Glutamatergic neuron (in vitro differentiated cells): ENCODE data around the gene C5orf24. TPM values are rescaled to one million over a fixed set of nuclear protein-coding genes. Genes with fewer than 3 reads are reported as not detected.

ENCODE experiments used
- DNase-seq: peaks from one replicate; pipeline ENCODE4 v3.0.0; 2022
- H3K27ac Mint-ChIP-seq: one replicate; pipeline ENCODE4 v1.8.0; 2020; ENCODE audit warnings: mild to moderate bottlenecking, mixed read lengths, inconsistent platforms; ENCODE audit not compliant: unreplicated experiment
- H3K27me3 Mint-ChIP-seq: one replicate; pipeline ENCODE4 v1.8.0; 2020; ENCODE audit warnings: mild to moderate bottlenecking, moderate library complexity, mixed read lengths, inconsistent platforms; ENCODE audit not compliant: unreplicated experiment
- H3K36me3 Mint-ChIP-seq: one replicate; pipeline ENCODE4 v1.8.0; 2020; ENCODE audit warnings: mild to moderate bottlenecking, mixed read lengths, inconsistent platforms; ENCODE audit not compliant: unreplicated experiment
- H3K4me1 Mint-ChIP-seq: one replicate; pipeline ENCODE4 v1.8.0; 2020; ENCODE audit warnings: mild to moderate bottlenecking, low read depth, mixed read lengths, inconsistent platforms; ENCODE audit not compliant: unreplicated experiment
- H3K4me3 Mint-ChIP-seq: one replicate; pipeline ENCODE4 v1.8.0; 2020; ENCODE audit warnings: mild to moderate bottlenecking, mixed read lengths, inconsistent platforms; ENCODE audit not compliant: unreplicated experiment
- H3K9me3 Mint-ChIP-seq: one replicate; pipeline ENCODE4 v1.8.0; 2020; ENCODE audit warnings: mild to moderate bottlenecking, moderate library complexity, mixed read lengths, inconsistent platforms; ENCODE audit not compliant: unreplicated experiment
- CTCF ChIP-seq: fragments of 200-600 bp; sonication (generic); IDR thresholded peaks from one replicate; pipeline ENCODE4 v1.5.0; 2021; ENCODE audit not compliant: partially characterized antibody, unreplicated experiment
- total RNA-seq: library from RNA; stranded (reverse); fragmentation: NEBNext Ultra II Directional; extraction: Animal tissue kit (Norgen Biotek cat#: 25700); gene quantifications from one replicate; pipeline ENCODE4 v1.2.1, GENCODE V29; 2021; ENCODE audit not compliant: unreplicated experiment

The C5orf24 gene
- total RNA-seq, 1 donor from 2014 or later, result 43.2 TPM

DNA sequence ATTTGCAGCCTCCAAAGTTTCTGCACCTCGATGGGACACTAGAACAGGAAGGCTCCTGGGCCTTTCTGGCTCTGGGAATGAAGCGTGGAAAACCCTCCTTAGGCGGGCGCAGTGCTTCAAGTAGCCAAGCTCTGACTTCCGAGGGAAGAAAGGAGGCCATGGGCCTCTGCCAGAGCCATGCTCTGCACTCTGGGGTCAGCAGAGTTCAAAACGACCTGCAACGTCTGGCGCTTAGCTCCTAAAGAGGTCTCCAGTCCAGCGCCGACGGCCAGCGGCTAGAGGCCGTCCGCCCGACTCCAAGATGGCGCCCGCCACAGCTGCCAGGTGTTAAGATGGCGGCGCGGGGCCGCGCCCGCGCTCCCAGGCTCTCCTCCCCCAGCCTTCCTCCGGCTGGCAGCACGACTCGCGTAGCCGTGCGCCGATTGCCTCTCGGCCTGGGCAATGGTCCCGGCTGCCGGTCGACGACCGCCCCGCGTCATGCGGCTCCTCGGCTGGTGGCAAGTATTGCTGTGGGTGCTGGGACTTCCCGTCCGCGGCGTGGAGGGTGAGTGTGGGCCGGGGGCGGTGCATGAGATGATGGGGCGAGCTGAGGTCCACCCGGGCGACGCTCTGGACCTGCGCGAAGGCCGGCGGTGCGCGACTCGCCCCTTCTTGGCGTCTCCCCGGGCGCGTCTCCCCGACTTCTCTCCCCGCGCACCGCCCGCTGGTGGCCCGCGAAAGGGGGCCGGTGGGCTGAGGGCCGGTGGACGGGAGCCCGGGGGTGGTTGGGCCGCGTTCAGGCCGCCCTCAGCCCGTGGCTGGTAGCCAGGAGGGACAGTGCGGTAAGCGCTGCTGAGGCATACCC lies 28.4 kb downstream of the C5orf24 start, which contains the start of gene TXNDC15:
TXNDC15 (plus strand) TSS at position 385 of the 844 bp plus-strand sequence; CDS start at position 442, 57 bp downstream.
- peak; percentile 91 for DNase-seq
- Mint-ChIP-seq H3K27me3 (peaks cover 9% of the 10 kb centered on the region), H3K27ac (peak within 1 kb of the TSS; percentile 97), H3K4me1 (peaks cover 7% of the 10 kb centered on the region), H3K4me3 (peak within 1 kb of the TSS; percentile 97), H3K9me3 (peaks cover 3% of the 10 kb centered on the region), H3K36me3 (no peaks in the 10 kb centered on the region)
- TF ChIP-seq CTCF, result no peak

DNA sequence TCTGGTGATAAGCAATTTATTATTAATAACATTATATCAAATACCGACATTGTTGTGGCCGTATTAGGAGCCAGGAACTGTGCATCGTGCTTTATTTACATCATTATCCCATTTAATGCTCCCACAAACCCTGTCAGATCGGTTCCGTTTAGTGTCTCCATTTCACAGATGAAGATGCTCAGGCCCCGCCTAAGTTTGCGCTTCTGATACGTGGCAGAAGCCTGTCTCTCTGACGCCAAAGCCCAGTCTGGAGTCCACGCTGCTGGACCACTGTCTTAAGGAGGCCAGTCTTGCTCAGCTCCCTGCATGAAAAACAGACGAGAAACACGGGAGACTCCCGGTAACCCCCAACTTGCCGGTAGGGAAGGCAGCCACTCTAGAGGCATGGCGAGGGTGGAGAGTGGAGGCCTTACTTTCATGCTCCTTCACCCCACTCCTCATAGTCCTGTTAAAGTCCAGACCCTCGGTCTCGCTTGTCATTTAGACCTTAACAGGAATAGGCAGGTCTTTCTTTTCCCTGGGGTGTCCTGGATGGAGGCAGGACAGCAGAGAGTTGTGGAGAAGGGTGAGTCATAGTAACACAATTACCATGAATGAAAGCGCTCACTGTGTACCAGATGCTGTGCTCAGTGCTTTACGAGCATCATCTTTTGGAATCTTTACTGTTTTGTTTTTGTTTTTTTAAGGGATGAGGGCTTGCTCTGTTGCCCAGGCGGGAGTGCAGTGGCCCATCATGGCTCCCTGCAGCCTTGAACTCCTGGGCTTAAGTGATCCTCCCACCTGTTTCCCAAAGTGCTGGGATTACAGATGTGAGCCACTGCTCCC lies 29.3 kb downstream of the C5orf24 start:
- Mint-ChIP-seq H3K9me3 (peaks cover 3% of the 10 kb centered on the region), H3K36me3 (no peaks in the 10 kb centered on the region)
- peak; percentile 50 for DNase-seq

DNA sequence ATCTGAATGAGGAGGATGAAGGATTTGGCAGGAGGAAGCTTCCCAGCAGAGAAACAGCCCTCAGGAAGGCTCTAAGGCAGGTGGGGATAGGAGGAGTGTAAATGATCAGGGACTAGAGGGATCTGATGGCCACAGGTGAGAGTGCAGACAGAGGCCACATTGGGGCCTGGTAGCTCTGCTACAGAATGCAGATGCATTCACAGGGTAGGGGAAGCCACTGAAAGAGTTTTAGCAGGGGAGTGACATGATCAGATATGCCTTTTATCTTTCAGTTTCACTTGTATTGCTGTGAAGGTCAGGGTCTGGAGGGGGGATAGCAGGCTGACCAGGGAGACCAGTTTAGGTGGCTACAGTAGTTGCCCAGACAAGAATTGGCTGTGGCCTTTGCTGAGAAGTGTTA lies 31.4 kb downstream of the C5orf24 start:
- Mint-ChIP-seq H3K27ac (no peak overlapping the region), H3K36me3 (no peaks in the 10 kb centered on the region), H3K9me3 (peaks cover 3% of the 10 kb centered on the region), H3K4me1 (peaks cover 12% of the 10 kb centered on the region), H3K27me3 (peaks cover 9% of the 10 kb centered on the region), H3K4me3 (no peak overlapping the region)
- TF ChIP-seq CTCF, result no peak
- DNase-seq, result no peak

More for the DNA sequence above, 29.3 kb downstream of the C5orf24 start:
- Mint-ChIP-seq H3K27me3 (peaks cover 9% of the 10 kb centered on the region), H3K27ac (peak overlapping the region; percentile 97), H3K4me3 (peak overlapping the region; percentile 97), H3K4me1 (peaks cover 8% of the 10 kb centered on the region)
- TF ChIP-seq CTCF, result no peak

- no peak overlapping the region for H3K27ac Mint-ChIP-seq
- peaks cover 3% of the 10 kb centered on the region for H3K9me3 Mint-ChIP-seq
- H3K36me3 Mint-ChIP-seq, result no peaks in the 10 kb centered on the region
- DNase-seq, result no peak
- no peak for TF ChIP-seq CTCF
- H3K27me3 Mint-ChIP-seq, result peaks cover 9% of the 10 kb centered on the region
- no peak overlapping the region for H3K4me3 Mint-ChIP-seq
- peaks cover 12% of the 10 kb centered on the region for H3K4me1 Mint-ChIP-seq
Observed at GRCh38 chr5:134878403-134878802, 32.6 kb downstream of the C5orf24 start.
